NT2/D1 (cell line): Measurements from ENCODE around the gene RNU6-8.

ENCODE experiments used
- SUZ12 ChIP-seq: IDR thresholded peaks from 2 replicates; pipeline ENCODE4 v1.6.1; 2011; ENCODE audit not compliant: insufficient read length, insufficient read depth; ENCODE audit errors: extremely low read depth
- YY1 ChIP-seq: IDR thresholded peaks from 2 replicates; pipeline ENCODE4 v1.6.1; 2011; ENCODE audit not compliant: insufficient read length, insufficient read depth
- ZNF274 ChIP-seq: IDR thresholded peaks from 2 replicates; pipeline ENCODE4 v1.6.1; 2011; ENCODE audit warnings: mild to moderate bottlenecking, low read depth, low read length

- TF ChIP-seq ZNF274 = no peak
- no peak for TF ChIP-seq SUZ12
- TF ChIP-seq YY1 = no peak
These were observed 10.2 kb downstream of the RNU6-8 start for GRCh38 chr14:32192712-32193373.
